NCI-H748 (cell line): ENCODE measurements around the gene RBM44.

Experiments
- DNase-seq: peaks from one replicate; lab custom pipeline; 2025; ENCODE audit not compliant: unreplicated experiment; lab: John Stamatoyannopoulos, UW

The RBM44 gene

GRCh38 chr2:237869343-237870102 lies 70.9 kb downstream of the RBM44 start:
- no peak for DNase-seq

- no peak for DNase-seq
Observed at GRCh38 chr2:237870126-237870525, 71.5 kb downstream of the RBM44 start.

- DNase-seq: no peak
Observed at GRCh38 chr2:237870754-237871651, 72.4 kb downstream of the RBM44 start.

GRCh38 chr2:237872178-237872887 lies 73.8 kb downstream of the RBM44 start:
- DNase-seq: no peak

GRCh38 chr2:237873421-237873831 lies 74.8 kb downstream of the RBM44 start:
- no peak for DNase-seq

- DNase-seq: no peak
Observed at GRCh38 chr2:237873897-237874551, 75.4 kb downstream of the RBM44 start.

- DNase-seq: no peak
Observed at GRCh38 chr2:237874585-237875161, 76.1 kb downstream of the RBM44 start.

- no peak for DNase-seq
Observed at GRCh38 chr2:237875256-237876060, 76.9 kb downstream of the RBM44 start.

- DNase-seq: no peak
Observed at GRCh38 chr2:237876061-237876526, 77.5 kb downstream of the RBM44 start.

GRCh38 chr2:237876532-237876931 lies 78.0 kb downstream of the RBM44 start:
- no peak for DNase-seq

- DNase-seq: no peak
Observed at GRCh38 chr2:237876951-237877491, 78.4 kb downstream of the RBM44 start.

- DNase-seq: no peak
Observed at GRCh38 chr2:237877576-237878307, 79.2 kb downstream of the RBM44 start.

- DNase-seq: no peak
Observed at GRCh38 chr2:237878321-237879057, 79.9 kb downstream of the RBM44 start.

GRCh38 chr2:237879058-237879430 lies 80.5 kb downstream of the RBM44 start:
- DNase-seq: peak; percentile 56

- no peak for DNase-seq
Observed at GRCh38 chr2:237879991-237880560, 81.5 kb downstream of the RBM44 start.

- no peak for DNase-seq
Observed at GRCh38 chr2:237882510-237883481, 84.2 kb downstream of the RBM44 start.
